GM19035 (cell line): ENCODE measurements around the gene B2M.
"Not testable (repeated sequence)": the region's sequence is repeated elsewhere in the genome, so short reads cannot be mapped to it uniquely, and the experiment has no call there.

Experiments
- ATAC-seq: cut with Tn5 transposase; IDR thresholded peaks from one replicate; pipeline ENCODE4 v1.9.1; 2021; ENCODE audit not compliant: unreplicated experiment

Gene B2M

DNA sequence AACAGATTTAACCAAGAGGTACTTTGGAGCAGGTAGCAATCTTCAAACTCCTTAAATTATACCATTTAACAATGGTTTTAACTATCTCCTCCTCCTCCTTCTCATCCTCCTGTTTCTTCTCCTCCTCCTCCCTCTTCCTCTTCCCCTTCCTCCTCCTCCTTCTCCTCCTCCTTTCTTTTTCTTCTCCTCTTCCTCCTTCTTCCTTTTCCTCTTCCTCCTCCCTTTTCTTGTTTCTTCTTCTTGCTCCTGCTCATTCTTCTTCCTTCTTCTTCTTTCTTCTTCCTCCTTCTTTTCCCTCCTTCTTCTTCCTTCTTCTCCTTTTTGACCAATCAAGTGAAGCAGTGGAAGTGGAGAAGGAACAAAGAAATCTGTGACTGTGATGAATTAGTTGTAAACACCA lies 14.3 kb upstream of the B2M start:
- no peak for ATAC-seq

DNA sequence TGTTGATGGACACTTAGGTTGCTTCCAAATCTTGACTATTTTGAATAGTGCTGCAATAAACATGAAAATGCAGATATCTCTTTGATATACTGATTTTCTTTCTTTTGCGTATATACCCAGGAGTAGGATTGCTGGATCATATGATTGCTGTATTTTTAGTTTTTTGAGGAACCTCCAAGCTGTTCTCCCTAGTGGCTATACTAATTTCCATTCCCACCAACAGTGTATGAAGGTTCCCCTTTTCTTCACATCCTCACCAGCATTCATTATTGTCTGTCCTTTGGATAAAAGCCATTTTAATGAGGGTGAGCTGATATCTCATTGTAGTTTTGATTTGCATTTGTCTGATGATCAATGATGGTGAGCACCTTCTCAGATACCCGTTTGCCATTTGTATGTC lies 12.7 kb upstream of the B2M start:
- ATAC-seq = no peak

DNA sequence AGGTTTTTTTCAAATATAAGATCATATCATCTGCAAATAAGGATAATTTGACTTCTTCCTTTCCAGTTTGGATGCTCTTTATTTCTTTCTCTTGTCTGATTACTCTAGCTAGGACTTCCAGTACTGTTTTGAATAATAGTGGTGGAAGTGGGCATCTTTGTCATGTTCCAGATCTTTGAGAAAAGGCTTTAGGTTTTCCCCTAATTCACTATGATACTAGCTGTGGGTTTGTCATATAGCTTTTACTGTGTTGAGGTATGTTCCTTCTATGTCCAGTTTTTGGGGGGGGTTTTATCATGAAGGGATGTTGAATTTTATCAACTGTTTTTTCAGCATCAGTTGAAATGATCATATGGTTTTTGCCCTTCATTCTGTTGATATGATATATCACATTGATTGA lies 10.6 kb upstream of the B2M start:
- ATAC-seq = not testable (repeated sequence)

DNA sequence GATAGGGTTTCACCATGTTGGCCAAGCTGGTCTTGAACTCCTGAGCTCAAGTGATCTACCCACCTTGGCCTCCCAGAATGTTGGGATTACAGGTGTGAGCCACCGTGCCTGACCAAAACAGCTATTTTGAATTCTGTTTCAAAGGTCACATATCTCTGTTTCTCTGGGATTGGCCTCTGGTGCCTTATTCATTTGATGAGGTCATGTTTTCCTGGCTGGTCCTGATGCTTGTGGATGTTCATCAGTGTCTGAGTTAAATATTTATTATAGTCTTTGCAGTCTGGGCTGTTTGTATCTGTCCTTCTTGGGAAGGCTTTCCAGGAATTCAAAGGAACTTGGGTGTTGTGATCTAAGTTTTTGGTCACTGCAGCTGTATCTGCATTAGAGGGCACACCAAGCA lies 5.3 kb upstream of the B2M start:
- ATAC-seq = no peak

DNA sequence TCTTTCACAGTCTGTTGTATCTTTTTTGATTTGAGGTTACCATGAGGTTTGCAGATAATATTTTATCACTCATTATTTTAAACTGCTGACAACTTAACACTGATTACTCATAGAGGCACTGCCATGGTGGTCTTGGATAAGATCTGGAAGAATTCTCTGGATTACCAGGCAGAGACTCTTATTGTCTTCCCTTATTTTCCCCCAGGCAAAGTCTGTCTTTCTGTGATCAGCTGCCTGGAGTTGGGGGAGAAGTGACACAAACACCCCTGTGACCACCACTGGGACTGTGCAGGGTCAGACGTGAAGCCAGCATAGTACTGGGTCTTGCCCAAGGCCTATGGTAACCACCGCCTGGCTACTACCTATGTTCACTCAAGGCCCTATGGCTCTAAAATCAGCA lies 4.9 kb upstream of the B2M start:
- ATAC-seq = no peak

DNA sequence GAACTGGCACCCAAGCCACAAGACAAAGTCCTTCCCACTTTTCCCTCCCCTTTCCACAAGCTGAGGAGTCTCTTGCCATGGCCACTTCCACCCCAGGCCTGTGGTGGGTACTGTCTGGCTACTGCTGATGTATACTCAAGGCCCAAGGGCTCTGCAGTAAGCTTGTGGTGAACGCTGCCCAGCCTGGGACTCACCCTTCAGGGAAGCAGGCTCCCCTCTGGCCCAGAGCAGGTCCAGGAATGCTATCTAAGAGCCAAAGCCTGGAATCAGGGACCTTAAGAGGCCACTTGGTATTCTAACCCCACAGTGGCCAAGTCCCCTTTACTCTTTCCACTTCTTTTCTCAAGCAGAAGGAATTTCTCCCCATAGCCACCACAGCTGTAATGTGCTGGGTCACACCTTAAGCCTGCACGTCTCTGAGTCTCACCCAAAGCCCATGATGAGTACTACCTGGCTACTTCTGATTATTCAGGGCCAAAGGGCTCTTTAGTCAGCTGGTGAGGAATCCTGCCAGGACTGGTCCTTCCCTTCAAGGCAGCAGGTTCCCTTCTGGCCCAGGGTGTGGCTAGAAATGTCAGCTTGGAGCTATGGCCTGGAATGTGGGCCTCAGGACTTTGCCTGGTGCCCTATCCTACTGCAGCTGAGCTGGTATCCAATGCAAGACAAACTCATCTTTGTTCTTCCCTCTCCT lies 4.2 kb upstream of the B2M start:
- no peak for ATAC-seq

DNA sequence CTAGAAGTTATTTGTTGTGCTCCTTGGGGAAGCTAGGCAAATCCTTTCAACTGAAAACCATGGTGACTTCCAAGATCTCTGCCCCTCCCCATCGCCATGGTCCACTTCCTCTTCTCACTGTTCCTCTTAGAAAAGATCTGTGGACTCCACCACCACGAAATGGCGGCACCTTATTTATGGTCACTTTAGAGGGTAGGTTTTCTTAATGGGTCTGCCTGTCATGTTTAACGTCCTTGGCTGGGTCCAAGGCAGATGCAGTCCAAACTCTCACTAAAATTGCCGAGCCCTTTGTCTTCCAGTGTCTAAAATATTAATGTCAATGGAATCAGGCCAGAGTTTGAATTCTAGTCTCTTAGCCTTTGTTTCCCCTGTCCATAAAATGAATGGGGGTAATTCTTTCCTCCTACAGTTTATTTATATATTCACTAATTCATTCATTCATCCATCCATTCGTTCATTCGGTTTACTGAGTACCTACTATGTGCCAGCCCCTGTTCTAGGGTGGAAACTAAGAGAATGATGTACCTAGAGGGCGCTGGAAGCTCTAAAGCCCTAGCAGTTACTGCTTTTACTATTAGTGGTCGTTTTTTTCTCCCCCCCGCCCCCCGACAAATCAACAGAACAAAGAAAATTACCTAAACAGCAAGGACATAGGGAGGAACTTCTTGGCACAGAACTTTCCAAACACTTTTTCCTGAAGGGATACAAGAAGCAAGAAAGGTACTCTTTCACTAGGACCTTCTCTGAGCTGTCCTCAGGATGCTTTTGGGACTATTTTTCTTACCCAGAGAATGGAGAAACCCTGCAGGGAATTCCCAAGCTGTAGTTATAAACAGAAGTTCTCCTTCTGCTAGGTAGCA lies 851 bp upstream of the B2M start:
- ATAC-seq = no peak

DNA sequence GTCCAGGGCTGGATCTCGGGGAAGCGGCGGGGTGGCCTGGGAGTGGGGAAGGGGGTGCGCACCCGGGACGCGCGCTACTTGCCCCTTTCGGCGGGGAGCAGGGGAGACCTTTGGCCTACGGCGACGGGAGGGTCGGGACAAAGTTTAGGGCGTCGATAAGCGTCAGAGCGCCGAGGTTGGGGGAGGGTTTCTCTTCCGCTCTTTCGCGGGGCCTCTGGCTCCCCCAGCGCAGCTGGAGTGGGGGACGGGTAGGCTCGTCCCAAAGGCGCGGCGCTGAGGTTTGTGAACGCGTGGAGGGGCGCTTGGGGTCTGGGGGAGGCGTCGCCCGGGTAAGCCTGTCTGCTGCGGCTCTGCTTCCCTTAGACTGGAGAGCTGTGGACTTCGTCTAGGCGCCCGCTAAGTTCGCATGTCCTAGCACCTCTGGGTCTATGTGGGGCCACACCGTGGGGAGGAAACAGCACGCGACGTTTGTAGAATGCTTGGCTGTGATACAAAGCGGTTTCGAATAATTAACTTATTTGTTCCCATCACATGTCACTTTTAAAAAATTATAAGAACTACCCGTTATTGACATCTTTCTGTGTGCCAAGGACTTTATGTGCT lies 527 bp downstream of the B2M start:
- peak; percentile 22 for ATAC-seq

DNA sequence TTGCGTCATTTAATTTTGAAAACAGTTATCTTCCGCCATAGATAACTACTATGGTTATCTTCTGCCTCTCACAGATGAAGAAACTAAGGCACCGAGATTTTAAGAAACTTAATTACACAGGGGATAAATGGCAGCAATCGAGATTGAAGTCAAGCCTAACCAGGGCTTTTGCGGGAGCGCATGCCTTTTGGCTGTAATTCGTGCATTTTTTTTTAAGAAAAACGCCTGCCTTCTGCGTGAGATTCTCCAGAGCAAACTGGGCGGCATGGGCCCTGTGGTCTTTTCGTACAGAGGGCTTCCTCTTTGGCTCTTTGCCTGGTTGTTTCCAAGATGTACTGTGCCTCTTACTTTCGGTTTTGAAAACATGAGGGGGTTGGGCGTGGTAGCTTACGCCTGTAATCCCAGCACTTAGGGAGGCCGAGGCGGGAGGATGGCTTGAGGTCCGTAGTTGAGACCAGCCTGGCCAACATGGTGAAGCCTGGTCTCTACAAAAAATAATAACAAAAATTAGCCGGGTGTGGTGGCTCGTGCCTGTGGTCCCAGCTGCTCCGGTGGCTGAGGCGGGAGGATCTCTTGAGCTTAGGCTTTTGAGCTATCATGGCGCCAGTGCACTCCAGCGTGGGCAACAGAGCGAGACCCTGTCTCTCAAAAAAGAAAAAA lies 1.2 kb downstream of the B2M start:
- ATAC-seq = no peak

DNA sequence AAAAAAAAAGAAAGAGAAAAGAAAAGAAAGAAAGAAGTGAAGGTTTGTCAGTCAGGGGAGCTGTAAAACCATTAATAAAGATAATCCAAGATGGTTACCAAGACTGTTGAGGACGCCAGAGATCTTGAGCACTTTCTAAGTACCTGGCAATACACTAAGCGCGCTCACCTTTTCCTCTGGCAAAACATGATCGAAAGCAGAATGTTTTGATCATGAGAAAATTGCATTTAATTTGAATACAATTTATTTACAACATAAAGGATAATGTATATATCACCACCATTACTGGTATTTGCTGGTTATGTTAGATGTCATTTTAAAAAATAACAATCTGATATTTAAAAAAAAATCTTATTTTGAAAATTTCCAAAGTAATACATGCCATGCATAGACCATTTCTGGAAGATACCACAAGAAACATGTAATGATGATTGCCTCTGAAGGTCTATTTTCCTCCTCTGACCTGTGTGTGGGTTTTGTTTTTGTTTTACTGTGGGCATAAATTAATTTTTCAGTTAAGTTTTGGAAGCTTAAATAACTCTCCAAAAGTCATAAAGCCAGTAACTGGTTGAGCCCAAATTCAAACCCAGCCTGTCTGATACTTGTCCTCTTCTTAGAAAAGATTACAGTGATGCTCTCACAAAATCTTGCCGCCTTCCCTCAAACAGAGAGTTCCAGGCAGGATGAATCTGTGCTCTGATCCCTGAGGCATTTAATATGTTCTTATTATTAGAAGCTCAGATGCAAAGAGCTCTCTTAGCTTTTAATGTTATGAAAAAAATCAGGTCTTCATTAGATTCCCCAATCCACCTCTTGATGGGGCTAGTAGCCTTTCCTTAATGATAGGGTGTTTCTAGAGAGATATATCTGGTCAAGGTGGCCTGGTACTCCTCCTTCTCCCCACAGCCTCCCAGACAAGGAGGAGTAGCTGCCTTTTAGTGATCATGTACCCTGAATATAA lies 2.0 kb downstream of the B2M start:
- ATAC-seq = no peak

DNA sequence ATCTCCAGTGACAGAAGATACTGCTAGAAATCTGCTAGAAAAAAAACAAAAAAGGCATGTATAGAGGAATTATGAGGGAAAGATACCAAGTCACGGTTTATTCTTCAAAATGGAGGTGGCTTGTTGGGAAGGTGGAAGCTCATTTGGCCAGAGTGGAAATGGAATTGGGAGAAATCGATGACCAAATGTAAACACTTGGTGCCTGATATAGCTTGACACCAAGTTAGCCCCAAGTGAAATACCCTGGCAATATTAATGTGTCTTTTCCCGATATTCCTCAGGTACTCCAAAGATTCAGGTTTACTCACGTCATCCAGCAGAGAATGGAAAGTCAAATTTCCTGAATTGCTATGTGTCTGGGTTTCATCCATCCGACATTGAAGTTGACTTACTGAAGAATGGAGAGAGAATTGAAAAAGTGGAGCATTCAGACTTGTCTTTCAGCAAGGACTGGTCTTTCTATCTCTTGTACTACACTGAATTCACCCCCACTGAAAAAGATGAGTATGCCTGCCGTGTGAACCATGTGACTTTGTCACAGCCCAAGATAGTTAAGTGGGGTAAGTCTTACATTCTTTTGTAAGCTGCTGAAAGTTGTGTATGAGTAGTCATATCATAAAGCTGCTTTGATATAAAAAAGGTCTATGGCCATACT lies 4.0 kb downstream of the B2M start:
- ATAC-seq = no peak

DNA sequence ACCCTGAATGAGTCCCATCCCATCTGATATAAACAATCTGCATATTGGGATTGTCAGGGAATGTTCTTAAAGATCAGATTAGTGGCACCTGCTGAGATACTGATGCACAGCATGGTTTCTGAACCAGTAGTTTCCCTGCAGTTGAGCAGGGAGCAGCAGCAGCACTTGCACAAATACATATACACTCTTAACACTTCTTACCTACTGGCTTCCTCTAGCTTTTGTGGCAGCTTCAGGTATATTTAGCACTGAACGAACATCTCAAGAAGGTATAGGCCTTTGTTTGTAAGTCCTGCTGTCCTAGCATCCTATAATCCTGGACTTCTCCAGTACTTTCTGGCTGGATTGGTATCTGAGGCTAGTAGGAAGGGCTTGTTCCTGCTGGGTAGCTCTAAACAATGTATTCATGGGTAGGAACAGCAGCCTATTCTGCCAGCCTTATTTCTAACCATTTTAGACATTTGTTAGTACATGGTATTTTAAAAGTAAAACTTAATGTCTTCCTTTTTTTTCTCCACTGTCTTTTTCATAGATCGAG lies 4.5 kb downstream of the B2M start:
- no peak for ATAC-seq

DNA sequence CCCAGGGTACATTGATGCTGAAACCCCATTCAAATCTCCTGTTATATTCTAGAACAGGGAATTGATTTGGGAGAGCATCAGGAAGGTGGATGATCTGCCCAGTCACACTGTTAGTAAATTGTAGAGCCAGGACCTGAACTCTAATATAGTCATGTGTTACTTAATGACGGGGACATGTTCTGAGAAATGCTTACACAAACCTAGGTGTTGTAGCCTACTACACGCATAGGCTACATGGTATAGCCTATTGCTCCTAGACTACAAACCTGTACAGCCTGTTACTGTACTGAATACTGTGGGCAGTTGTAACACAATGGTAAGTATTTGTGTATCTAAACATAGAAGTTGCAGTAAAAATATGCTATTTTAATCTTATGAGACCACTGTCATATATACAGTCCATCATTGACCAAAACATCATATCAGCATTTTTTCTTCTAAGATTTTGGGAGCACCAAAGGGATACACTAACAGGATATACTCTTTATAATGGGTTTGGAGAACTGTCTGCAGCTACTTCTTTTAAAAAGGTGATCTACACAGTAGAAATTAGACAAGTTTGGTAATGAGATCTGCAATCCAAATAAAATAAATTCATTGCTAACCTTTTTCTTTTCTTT lies 5.8 kb downstream of the B2M start:
- no peak for ATAC-seq

DNA sequence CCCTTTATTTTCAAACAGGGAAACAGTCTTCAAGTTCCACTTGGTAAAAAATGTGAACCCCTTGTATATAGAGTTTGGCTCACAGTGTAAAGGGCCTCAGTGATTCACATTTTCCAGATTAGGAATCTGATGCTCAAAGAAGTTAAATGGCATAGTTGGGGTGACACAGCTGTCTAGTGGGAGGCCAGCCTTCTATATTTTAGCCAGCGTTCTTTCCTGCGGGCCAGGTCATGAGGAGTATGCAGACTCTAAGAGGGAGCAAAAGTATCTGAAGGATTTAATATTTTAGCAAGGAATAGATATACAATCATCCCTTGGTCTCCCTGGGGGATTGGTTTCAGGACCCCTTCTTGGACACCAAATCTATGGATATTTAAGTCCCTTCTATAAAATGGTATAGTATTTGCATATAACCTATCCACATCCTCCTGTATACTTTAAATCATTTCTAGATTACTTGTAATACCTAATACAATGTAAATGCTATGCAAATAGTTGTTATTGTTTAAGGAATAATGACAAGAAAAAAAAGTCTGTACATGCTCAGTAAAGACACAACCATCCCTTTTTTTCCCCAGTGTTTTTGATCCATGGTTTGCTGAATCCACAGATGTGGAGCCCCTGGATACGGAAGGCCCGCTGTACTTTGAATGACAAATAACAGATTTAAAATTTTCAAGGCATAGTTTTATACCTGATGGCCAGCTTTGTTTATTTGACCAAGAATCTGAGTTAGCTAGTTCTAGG lies 7.0 kb downstream of the B2M start:
- no peak for ATAC-seq

DNA sequence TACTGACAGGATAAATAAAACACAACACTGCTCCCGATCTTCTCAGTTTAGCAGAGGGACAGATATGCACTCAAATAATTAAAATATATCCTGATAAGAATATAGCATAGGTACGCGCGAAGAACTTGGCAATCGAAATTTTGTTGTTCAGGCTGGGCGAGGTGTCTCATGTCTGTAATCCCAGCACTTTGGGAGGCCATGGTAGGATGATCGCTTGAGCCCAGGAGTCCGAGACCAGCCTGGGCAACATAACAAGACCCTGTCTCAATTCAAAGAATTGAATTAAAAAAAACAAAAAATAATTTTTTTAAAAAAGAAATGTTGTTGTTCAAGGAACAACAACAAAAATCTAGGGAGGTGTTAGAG lies 7.6 kb downstream of the B2M start:
- no peak for ATAC-seq

DNA sequence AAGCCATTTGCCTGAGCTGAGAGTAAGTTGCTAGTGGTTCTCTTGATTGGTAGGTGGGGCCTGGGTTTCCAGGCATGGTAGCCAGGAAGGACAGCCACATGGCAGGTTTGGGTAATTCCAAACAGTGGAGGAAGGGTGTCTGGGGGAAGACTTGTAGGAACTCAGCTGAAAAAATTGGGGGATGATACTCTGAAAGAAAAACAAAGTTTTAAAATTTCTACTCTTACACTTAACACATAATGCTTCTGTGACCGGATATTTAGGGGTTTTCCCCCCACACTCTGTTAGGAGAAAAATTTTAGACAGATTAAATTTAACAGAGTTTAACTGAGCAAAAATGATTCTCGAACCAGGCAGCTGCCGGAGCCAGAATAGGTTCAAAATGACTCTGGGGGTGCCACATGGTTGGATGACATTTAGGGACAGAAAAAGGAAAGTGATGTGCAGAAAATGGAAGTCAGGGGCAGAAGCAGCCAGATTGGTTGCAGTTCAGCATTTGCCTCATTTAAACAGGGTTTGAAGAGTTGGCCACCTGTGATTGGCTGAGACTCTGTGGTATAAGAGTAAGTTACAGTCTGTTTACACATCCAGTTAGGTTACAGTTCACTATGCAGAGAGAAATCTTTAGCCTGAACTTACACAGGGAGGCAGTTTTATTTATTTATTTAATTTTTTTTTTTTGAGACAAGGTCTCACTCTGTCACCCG lies 8.1 kb downstream of the B2M start:
- peak; percentile 57 for ATAC-seq

DNA sequence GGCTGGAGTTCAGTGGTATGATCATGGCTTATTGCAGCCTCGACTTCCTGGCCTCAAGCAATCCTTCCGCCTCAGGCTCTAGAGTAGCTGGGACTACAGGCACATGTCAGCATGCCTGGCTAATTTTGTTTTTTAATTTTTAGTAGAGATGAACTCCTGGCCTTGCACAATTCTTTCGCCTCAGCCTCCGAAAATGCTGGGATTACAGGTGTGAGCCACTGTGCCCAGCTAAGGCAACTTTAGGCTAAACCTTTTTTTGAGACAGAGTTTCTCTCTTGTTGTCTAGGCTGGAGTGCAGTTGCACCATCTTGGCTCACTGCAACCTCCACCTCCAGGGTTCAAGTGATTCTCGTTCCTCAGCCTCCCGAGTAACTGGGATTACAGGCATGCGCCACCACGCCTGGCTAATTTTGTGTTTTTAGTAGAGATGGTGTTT lies 8.7 kb downstream of the B2M start:
- ATAC-seq = not testable (repeated sequence)
